Nephron progenitor cell (in vitro differentiated cells): ENCODE data around the gene CDKN1A.

Experiments
- DNase-seq: peaks from one replicate; pipeline ENCODE4 v3.0.0; 2021
- H3K27ac Mint-ChIP-seq: 2 replicates; pipeline ENCODE4 v1.8.0; 2021; ENCODE audit warnings: mild to moderate bottlenecking, moderate library complexity, mixed read lengths
- H3K27me3 Mint-ChIP-seq: 2 replicates; pipeline ENCODE4 v1.8.0; 2021; ENCODE audit warnings: mild to moderate bottlenecking, low read depth, mixed read lengths; ENCODE audit not compliant: poor library complexity
- H3K36me3 Mint-ChIP-seq: 2 replicates; pipeline ENCODE4 v1.8.0; 2021; ENCODE audit warnings: low read depth, mixed read lengths
- H3K4me1 Mint-ChIP-seq: 2 replicates; pipeline ENCODE4 v1.8.0; 2021; ENCODE audit warnings: mixed read lengths
- H3K4me3 Mint-ChIP-seq: 2 replicates; pipeline ENCODE4 v1.8.0; 2021; ENCODE audit warnings: mild to moderate bottlenecking, moderate library complexity, mixed read lengths
- H3K9me3 Mint-ChIP-seq: 2 replicates; pipeline ENCODE4 v1.8.0; 2021; ENCODE audit warnings: mild to moderate bottlenecking, moderate library complexity, mixed read lengths
- TF ChIP-seq, protein P1 (sequence below): fragments of 200-600 bp; sonication (generic); IDR thresholded peaks from 2 replicates; pipeline ENCODE4 v1.5.0; 2021; ENCODE audit warnings: antibody characterized with exemption

Gene CDKN1A

DNA sequence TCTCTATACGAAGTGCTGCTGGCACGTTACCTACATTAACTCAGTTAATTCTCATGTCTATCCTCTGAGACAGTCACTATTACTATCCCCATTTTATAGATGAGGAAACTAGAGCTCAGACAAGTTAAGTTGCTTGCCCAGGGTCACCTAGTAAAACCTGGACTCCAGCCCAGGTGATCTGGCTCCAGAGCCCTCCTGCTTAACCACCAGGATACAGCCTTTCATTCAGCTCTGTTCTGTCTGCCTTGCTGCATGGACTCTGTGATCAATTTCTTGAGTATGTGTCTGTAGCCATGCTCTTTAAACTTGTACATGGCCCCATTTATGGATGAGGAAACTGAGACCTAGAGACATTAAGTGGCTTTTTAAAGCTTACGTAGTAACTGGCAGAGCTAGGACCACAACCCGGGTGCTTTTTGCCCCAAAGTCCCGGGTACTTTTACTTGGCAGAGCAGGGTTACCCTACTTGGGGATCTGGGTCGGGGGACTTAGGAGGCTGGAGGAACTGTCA lies 4.7 kb downstream of the CDKN1A start:
- no peaks in the 10 kb centered on the region for H3K9me3 Mint-ChIP-seq
- DNase-seq, result no peak
- peaks cover 36% of the 10 kb centered on the region for H3K4me1 Mint-ChIP-seq
- TF ChIP-seq, protein P1, sequence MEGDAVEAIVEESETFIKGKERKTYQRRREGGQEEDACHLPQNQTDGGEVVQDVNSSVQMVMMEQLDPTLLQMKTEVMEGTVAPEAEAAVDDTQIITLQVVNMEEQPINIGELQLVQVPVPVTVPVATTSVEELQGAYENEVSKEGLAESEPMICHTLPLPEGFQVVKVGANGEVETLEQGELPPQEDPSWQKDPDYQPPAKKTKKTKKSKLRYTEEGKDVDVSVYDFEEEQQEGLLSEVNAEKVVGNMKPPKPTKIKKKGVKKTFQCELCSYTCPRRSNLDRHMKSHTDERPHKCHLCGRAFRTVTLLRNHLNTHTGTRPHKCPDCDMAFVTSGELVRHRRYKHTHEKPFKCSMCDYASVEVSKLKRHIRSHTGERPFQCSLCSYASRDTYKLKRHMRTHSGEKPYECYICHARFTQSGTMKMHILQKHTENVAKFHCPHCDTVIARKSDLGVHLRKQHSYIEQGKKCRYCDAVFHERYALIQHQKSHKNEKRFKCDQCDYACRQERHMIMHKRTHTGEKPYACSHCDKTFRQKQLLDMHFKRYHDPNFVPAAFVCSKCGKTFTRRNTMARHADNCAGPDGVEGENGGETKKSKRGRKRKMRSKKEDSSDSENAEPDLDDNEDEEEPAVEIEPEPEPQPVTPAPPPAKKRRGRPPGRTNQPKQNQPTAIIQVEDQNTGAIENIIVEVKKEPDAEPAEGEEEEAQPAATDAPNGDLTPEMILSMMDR, result no peak
- no peak overlapping the region for H3K27ac Mint-ChIP-seq
- no peak overlapping the region for H3K4me3 Mint-ChIP-seq
- peaks cover 15% of the 10 kb centered on the region for H3K27me3 Mint-ChIP-seq
- H3K36me3 Mint-ChIP-seq, result peaks cover 42% of the 10 kb centered on the region

DNA sequence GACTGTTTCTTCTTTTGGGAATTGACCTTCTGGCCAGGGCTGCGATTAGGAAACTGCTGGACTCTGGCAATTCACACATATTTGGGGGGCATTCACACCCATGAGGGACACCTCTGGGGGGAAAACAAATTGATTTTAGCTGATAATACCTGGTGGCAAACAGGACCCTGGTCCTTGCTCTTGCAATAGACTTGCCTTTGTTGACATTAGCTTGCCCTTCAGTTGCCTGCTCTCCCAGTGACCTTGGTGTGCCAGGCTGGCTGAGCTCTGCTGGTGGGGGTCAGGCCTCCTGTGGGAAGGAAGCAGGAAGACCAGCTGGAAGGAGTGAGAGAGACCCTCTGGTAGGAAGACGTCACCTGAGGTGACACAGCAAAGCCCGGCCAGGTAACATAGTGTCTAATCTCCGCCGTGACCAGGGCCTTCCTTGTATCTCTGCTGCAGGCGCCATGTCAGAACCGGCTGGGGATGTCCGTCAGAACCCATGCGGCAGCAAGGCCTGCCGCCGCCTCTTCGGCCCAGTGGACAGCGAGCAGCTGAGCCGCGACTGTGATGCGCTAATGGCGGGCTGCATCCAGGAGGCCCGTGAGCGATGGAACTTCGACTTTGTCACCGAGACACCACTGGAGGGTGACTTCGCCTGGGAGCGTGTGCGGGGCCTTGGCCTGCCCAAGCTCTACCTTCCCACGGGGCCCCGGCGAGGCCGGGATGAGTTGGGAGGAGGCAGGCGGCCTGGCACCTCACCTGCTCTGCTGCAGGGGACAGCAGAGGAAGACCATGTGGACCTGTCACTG lies 5.3 kb downstream of the CDKN1A start:
- Mint-ChIP-seq H3K27ac (peak overlapping the region; percentile 36), H3K4me3 (no peak overlapping the region), H3K4me1 (peaks cover 31% of the 10 kb centered on the region), H3K9me3 (no peaks in the 10 kb centered on the region), H3K36me3 (peaks cover 42% of the 10 kb centered on the region), H3K27me3 (peaks cover 15% of the 10 kb centered on the region)
- TF ChIP-seq, protein P1, result no peak
- DNase-seq, result no peak

DNA sequence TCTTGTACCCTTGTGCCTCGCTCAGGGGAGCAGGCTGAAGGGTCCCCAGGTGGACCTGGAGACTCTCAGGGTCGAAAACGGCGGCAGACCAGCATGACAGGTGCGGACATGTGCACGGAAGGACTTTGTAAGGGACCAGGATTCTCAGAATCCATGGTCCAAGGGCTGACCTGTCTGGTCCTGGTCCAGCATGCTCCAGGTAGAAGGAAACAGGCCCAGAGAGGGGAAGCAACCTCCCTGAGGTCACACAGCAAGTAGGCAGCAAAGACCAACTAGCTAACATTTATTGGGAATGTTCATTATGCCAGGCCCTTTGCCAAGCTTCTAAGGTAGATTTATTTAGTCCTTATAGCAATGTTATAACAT lies 5.9 kb downstream of the CDKN1A start:
- no peak overlapping the region for H3K4me3 Mint-ChIP-seq
- peaks cover 15% of the 10 kb centered on the region for H3K27me3 Mint-ChIP-seq
- DNase-seq, result no peak
- H3K36me3 Mint-ChIP-seq, result peaks cover 42% of the 10 kb centered on the region
- peaks cover 31% of the 10 kb centered on the region for H3K4me1 Mint-ChIP-seq
- H3K9me3 Mint-ChIP-seq, result no peaks in the 10 kb centered on the region
- no peak overlapping the region for H3K27ac Mint-ChIP-seq
- TF ChIP-seq, protein P1, result no peak

DNA sequence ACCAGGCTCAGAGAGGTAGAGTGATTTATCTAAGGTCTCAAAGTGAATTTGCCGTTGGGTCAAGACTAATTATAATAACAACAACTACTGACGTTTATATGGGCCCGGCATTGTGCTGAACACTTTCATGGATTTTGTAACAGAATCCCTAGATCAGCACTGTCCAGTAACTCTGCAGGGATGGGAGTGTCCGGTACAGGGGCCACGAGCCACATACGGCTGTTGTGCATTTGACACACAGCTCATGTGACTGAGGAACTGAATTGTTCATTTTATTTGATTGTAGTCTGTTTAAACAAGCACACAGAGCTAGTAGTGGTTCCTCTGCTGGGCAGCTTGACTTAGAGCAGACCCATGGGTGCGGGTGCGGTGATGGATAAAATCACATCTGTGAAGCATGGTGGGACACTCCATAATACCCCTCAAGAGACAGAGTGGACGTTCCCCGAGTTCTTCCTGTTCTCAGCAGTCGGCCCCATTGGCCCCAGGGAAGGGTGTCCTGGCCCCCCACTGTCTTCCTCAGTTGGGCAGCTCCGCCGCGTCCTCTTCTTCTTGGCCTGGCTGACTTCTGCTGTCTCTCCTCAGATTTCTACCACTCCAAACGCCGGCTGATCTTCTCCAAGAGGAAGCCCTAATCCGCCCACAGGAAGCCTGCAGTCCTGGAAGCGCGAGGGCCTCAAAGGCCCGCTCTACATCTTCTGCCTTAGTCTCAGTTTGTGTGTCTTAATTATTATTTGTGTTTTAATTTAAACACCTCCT lies 6.8 kb downstream of the CDKN1A start:
- no peak overlapping the region for H3K4me3 Mint-ChIP-seq
- no peak overlapping the region for H3K27ac Mint-ChIP-seq
- peaks cover 11% of the 10 kb centered on the region for H3K27me3 Mint-ChIP-seq
- no peak for DNase-seq
- H3K9me3 Mint-ChIP-seq, result no peaks in the 10 kb centered on the region
- H3K36me3 Mint-ChIP-seq, result peaks cover 42% of the 10 kb centered on the region
- peaks cover 26% of the 10 kb centered on the region for H3K4me1 Mint-ChIP-seq
- TF ChIP-seq, protein P1, result no peak

DNA sequence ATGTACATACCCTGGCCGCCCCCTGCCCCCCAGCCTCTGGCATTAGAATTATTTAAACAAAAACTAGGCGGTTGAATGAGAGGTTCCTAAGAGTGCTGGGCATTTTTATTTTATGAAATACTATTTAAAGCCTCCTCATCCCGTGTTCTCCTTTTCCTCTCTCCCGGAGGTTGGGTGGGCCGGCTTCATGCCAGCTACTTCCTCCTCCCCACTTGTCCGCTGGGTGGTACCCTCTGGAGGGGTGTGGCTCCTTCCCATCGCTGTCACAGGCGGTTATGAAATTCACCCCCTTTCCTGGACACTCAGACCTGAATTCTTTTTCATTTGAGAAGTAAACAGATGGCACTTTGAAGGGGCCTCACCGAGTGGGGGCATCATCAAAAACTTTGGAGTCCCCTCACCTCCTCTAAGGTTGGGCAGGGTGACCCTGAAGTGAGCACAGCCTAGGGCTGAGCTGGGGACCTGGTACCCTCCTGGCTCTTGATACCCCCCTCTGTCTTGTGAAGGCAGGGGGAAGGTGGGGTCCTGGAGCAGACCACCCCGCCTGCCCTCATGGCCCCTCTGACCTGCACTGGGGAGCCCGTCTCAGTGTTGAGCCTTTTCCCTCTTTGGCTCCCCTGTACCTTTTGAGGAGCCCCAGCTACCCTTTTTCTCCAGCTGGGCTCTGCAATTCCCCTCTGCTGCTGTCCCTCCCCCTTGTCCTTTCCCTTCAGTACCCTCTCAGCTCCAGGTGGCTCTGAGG lies 7.6 kb downstream of the CDKN1A start:
- Mint-ChIP-seq H3K9me3 (peaks cover 2% of the 10 kb centered on the region), H3K27ac (peak overlapping the region; percentile 45), H3K4me1 (peaks cover 19% of the 10 kb centered on the region), H3K4me3 (no peak overlapping the region), H3K36me3 (peaks cover 42% of the 10 kb centered on the region), H3K27me3 (peaks cover 11% of the 10 kb centered on the region)
- TF ChIP-seq, protein P1, result no peak
- no peak for DNase-seq
